Measurements from ENCODE around the gene NSFL1C.

The NSFL1C gene

DNA sequence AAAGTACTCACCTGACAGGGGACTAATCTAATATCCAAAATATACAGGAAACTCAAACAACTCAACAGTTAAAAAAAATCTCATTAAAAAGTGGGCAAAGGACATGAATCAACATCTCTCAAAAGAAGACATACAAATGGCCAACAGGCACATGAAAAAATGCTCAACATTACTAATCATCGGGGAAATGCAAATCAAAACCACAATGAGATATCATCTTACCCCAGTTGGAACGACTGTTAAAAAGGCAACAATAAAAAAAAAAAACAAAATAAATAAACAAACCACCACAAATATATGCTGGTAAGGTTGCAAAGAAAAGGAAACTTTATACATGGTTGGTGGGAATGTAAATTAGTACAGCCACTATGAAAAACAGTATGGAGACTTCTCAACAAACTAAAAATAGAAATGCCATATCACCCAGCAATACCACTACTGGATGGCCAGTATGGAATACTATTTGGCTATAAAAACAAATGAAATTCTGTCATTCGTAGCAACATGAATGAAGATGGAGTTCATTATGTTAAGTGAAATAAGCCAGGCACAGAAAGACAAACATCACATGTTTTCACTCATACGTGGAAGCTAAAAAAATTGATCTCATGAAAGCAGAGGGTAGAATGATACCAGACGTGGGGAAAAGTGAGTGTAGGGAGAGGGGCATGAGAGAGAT, 17.9 kb upstream of the NSFL1C start:
- DNase-seq (ENCODE audit: low read depth, low spot score) = no peak

DNA sequence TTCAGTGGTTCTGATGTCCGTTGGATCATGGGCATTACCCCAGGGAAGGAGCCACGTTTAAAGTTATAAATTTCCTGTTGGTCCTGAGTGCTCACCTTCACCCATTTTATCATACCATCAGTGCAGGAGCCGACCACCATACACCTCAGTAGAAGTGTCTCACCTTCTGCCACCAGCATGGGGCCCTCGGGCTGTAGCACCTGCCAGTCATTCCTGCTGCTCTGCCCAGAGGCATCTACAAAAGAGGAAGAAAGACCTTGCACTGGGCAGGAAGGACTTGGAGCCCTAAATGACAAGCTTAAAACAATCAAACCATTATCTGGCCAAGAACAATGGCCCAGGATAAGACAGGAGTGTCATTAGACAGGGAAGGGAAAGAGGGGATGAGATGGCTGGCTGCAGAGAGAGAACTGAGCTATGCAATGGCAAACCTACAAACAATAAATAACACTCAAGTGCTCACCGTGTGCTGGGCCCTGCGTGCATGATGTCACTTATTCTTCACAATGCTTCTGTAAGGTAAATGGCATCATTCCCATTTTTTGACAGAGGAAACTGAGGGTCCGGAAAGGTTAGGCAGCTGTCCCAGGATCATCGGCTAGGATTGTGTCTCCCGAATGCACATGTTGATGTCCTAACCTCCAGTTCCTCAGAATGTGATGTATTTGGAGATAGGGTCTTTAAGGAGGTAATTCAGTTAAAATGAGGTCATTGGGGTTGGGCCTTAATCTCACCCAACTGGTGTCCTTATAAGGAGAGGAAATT, 13.4 kb upstream of the NSFL1C start:
- no peak for DNase-seq (ENCODE audit: low read depth, low spot score)

DNA sequence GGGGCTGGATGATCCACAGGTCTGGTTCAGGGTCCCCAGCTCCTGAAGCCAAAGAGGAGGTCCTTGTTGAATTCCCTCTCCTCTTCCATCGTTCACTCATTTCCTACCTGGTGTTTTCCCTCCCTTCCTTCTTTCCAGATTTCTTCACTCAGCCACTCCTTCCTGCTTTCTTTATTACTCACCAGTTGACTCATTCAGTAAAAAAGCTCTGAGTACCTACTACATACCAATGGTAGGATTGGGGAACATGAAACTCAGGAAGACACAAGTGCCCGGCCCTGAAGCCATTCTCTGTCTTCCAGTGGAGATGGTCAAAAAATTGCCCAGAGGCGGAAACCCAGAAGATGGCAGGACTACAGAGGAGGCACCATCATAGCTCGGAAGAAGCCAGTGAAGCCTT, 11.9 kb upstream of the NSFL1C start:
- no peak for DNase-seq (ENCODE audit: low read depth, low spot score)

DNA sequence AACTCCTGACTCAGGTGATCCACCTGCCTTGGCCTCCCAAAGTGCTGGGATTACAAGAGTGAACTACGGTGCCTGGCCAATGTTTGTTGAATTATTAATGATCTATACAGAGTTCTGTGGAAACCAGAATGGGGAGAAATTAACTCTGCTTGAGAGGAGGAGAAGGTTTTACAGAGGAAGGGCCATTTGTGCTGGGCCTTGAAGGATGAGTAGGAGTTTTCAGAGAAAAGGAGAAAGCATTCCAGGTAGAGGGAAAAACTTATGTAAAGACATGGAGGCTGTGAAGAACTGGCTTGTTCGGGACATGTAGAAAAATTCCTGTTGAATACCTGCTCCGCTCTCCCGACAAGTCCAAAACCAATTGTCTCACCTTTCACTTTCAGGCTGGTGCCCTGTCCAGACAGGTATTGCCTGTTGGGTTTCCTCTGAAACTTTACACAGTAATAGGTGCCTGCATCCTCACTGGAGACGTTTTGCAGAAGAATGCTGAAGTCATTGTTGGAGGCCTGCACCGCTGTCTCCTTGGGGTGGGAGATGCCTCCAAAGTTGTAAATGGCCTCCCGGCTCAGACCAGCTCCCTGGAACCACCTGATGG, 11.3 kb upstream of the NSFL1C start:
- DNase-seq (ENCODE audit: low read depth, low spot score) = no peak

DNA sequence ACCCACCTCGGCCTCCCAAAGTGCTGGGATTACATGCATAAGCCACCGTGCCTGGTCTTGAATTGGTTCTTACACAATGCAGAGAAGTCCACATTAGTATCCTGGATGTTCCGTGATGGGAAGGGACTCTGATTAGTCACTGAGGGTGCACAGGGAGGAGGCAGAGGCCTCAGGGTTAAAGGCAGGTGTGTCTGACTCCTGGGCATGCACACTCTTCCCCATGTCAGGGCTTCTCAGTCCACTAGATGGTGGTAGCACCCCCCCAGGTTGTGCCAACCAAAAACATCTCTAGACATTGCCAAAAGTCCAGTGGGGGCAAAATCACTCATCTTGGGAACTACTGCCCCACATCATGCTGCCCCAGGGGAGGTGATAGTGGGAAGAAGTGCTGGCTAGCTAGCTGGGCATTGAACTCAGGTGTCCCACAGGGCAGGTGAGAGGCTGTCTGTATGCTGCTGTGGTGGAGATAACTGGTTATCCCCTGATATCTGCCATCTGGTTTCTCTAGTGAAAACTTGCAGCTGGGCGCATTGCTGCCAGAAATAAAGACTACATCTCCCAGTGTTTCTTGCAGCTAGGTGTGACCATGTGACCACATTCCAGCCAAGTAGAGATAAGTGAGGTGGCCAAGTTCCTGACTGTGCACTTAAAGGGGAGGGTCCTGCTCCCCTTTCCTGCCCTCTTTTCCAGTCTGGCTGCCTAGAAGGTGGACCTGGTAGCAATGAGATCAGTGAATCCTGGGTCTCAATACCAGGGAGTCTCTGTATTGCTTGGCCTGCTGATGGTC, 8.4 kb upstream of the NSFL1C start:
- DNase-seq (ENCODE audit: low read depth, low spot score) = peak; percentile 20

DNA sequence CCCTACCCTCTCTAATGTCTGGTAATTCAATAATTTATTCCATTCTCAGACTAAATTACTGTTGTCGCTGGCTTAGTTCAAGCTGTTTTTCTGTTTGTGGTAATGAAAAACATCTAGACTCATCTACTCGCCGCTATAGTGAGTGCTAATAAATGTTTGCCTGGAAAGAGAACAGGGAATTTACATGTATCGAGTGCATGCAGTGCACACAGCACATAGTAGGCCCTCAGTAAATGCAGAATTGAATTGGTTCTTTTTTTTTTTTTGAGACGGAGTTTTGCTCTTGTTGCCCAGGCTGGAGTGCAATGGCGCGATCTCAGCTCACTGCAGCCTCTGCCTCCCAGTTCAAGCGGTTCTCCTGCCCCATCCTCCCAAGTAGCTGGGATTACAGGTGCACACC, 7.7 kb upstream of the NSFL1C start:
- no peak for DNase-seq (ENCODE audit: low read depth, low spot score)

DNA sequence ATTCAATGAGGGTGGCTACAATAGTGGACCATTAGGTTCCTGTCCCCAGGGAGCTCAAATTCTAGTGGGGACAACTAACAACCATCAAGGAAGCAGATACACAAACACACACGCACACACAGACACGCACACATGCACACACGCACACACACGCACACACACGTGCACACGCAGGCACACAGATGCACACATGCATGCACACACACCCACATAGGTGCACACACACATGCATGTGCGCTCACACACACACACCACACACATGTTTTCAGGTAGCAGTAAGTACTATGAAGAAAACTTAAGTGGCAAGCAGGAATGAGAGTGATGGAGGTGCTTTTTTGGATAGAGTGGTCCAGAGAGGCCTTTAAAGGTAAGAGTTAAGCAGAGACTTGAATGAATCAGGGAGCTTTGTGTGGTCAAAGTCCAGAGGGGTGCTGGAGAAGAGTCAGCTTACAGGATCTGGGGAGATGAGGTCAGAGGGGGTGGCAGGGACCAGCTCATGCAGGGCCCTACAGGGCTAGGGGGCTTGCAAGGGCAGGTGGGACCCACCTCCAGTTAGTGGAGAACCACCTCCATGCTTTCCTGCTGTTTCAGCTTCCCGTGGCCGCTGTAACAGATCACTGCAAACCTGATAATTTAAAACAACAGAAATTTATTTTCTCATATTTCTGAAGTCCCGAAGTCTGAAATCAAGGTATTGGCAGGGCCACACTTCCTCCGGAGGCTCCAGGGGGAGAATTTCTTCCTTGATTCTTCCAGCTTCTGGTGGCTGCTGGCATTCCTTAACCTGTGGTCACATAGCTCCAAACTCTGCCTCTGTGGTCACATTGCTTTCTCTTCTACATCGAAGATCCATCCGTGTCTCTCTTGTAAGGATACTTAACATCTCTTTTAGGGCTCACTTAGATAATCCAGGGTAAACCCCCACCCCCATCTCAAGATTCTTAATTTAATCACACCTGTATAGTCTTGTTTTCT, 6.9 kb upstream of the NSFL1C start:
- no peak for DNase-seq (ENCODE audit: low read depth, low spot score)

DNA sequence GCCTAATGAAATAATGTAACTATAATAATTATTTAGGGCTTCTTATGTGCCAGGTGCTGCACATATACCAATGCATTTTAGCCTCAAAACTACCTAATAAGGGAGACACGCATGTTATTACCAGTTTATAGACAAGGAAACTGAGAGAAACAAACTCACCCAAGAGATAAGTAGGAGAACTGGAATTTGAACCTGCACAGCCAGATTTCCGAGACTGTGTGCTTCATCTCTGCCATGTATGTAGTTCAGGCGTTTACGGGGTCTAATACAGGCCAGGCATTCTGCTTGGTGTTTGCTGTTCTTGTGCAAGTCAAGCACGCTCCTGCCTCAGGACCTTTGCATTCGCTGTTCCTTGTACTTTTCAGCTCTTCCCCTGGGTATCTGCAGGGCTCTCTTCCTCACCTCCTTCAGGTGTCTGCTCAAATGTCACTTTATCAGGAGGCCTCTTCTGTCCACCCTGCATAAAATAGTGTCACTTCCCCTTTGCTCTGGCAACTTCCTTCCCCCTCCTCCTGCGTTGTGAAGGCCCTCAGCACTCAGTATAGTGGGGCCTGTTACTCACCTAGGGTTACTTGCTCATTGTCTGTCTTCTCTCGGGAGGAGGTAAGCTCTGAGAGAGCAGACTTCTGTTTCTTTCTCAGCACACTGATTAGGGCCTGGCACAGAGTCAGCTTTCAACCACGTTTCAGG, 6.1 kb upstream of the NSFL1C start:
- DNase-seq (ENCODE audit: low read depth, low spot score) = no peak

DNA sequence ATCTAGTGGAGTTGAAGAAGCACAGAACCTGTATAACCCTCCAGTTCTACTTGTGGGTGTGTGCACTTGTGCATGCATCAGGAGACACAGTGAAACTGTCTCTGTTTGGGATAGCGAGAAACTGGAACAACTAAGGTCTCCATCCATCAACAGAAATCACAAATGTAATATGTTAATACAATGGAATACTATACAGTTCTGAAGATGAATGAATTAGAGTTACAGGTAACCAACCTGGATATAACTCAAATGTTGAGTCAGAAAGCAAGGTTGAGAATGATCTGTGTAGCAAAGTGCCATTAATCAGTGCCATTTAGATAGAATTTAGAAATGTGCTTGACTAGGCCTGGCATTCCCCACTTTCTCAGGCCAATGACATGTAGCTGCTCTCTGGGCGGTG, 4.6 kb upstream of the NSFL1C start:
- DNase-seq (ENCODE audit: low read depth, low spot score) = no peak

DNA sequence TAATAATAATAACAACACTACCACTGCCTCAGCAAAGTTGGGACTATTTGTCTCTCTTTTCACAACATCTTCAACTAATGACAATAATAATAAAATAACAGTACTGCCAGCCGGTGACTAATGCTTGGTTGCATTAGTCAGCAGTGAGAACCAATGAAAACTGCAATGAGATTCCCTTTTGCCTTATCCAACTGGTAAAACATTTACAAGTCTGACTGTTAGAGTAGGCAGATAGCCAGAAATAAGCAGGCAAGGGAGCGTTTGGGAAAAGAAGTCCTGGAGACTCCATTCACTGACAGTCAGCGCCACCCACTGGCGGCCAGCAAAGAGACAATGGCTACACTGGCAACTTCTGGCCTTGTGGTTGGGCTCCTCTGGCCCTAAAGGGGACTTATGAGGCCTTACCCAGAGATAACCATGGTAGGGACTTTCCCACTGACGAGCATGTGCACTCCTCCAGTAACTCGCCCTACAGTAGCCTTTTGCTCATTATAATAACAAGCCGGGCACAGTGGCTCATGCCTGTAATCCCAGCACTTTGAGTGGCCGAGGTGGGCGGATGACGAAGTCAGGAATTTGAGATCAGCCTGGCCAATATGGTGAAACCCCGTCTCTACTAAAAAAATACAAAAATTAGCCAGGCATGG, 3.4 kb upstream of the NSFL1C start:
- DNase-seq (ENCODE audit: low read depth, low spot score) = peak; percentile 65

DNA sequence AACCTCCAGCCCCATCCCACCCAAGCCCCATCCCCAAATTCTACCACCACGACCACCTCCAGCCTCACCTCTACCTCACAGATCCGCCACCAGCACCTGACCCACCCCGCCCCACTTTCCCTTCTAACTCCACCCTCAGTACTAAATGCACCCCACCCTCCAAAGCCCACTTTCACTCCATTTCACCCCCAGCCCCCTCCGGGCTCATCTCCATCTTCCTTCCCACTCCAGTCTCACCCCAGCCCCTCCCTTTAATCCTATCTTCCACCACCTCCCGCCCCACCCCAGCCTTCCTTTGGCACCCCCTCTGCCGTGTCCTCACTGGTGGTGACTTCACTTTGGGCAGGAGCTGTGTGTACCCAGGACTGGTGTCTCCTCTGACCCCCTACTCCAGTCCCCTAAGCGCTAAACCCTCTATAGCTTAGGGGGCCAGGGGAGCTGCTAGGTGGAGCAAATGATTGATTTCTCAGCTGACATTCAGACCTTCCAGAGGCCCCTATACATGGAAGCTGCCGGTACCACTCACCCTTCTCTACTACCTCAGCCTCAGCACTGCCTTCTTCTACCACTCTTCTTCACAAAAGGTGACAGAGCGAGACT, 2.8 kb upstream of the NSFL1C start:
- no peak for DNase-seq (ENCODE audit: low read depth, low spot score)

DNA sequence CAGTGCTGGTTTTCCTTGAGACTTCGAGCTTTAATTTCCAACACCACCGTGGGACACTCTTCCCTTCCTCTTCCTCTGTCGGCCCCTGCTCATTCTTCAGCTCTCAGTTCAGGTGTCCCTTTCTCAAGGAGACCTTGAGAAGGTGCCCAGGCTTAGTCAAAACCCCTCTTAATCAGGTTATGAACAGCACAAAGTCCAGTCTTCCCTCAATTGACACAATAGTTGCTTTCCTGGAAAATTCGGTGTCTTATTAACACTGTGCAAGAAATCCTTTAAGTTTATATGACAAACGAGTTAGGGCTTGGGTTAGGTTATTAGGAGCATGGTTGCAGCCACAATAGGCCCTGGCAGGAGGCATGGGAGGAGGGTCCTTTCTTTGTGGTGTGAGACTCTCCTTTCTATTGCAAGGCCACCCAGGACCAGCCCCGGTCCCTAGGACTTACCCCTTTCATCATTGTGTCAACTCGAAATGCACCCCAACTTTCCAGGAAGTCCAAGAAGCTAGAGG, 1.5 kb upstream of the NSFL1C start:
- DNase-seq (ENCODE audit: low read depth, low spot score) = no peak

DNA sequence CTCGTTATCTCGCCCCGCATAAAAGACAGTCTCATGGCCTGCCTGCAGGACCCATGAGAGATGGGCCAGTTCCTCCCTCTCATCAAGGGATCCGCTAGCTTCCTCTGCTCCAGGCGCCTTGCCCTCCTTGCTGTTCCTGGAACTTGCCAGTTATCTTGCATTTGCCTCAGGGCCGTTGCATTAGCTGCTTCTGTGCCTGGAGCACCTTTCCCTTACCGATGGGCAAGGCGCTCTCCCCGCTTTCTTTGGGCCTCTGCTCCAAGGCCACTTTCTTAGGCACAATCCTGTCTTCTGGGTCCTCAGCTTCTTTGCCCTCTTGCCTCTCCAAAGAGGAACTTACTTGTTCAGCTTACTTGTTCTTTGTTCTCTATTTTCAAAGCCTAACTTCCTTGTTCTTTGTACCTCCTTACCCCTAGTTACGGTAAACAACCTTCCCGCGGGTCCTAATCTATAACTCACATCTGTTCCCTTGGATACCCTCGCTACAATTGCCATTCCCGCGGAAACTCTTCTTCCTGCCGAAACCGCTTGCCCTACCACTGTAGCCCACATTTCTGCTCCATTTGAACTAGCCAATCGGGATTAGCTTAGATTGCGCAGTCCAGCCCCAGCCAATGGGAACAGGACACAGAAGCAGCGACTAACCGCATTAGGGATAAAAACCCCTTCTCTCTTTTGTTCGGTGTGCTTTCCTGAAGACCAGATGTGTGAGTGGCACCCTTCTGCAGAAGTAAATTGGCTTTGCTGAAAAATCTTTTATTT, 887 bp upstream of the NSFL1C start:
- DNase-seq (ENCODE audit: low read depth, low spot score) = no peak

DNA sequence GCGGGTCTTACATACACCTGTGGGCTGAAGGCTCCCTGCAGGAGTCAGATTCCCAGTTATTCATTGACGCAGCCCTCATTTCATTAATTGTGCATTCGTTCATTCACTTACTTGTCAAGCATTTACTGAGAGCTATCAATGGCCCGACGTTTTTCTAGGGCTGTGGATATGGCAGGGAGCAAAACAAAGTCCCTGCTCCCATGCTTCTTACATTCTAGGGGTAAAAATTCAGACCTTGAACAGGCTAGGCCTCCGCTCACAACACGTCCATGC, 369 bp upstream of the NSFL1C start:
- no peak for DNase-seq (ENCODE audit: low read depth, low spot score)

DNA sequence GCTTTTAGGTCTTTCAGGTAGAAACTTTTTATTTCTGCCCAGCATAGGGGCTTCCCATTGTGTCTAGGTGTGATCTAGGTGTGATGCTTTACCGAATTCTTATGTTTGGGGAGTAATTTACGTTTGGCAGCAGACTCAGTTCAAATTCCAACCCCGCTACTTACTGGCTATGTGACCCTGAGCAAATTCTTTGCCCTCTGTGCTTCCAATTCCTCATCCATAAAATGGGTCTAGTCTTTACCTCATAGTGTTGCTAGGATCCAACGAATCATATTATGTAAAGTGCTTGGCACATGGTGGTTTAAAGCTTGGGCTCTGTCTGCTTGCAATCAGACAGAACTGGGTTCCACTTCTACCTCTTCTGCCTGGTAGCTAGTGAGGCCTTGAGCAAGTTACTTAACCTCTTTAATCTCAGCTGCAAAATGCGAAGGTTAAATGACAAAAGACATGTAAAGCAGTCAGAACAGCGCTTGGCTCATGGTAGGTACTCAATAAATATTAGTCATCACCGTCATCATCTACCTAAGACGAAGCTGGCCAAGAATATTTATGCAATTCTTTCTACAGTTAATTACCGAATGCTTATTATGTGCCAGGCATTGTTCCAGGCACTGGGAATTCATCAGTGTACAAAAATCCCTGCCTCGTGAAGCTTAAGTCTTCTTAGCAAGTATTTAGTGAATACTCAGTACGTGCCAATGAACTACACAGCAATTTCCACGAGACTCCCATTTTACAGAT, 1.0 kb downstream of the NSFL1C start:
- DNase-seq (ENCODE audit: low read depth, low spot score) = no peak

DNA sequence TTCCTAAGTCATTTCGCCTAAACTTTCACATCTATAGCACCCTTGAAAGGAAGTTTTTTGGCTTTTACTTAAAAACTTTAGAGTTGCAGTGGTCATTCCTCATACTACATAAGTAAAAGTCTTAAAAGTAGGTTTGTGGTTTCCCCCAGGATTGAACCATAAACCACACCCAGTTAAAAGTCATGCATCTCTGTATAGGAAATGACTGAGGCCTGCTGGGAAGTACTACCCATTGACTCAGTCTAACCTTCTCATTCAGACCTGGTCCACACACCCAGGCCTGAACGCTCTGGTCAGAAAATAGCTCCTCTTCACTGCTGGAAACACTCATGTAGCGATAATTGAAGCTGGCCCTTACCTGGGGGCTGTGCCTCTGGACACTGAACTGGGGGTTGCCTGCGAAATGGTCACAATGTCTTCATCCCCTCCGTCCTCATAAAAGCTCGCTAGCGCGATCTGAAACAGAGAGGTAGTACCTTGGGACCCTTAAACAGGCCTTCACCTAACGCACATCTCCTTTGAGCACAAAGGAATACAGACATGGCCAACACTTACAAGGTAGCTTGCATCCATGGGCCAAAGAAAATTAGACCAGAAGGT, 2.6 kb downstream of the NSFL1C start:
- no peak for DNase-seq (ENCODE audit: low read depth, low spot score)

DNA sequence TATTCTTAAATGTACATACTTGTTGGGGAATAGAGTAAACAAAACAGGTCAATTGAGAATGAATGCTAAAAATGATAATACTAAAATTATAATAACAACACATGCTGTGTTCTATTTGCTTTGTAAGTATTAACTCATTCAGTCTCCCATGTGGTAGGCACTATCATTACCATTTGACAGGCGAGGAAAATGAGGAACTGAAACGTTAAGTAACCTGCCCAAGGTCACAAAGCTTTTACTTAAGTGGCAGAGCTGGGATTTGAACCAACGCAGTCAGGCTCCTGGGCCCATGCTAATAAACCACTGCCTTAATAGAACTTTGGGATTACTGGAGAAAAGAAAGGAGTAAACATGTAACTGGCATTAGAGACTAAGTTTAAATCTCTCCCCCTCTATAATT, 3.8 kb downstream of the NSFL1C start:
- no peak for DNase-seq (ENCODE audit: low read depth, low spot score)

DNA sequence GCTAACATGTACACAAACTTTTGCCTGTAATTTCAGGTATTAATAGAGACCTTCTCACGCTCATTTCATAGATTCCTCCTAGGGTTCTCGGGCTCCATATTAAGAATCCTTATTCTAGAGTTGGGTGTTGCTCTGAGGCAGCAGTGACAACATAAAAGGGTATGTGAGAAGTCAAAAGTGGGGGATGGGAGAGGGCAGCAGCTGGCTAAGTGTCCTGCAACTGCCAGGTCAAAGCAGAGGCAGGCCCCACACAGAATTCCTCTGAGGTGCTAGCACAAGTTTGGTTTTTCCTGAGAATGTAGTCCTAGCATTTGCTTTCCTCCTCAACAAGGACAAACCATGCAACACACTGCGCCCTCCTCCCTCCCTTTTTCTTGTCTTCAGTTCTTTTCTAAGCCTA, 4.6 kb downstream of the NSFL1C start:
- DNase-seq (ENCODE audit: low read depth, low spot score) = no peak

All from iPS DF 19.7 (cell line).